Psoas muscle (tissue), 8 donors: ENCODE results near the gene GIGYF2. TPM values are rescaled to one million over a fixed set of nuclear protein-coding genes. Genes with fewer than 3 reads are reported as not detected.
"Not testable (repeated sequence)": the region's sequence is repeated elsewhere in the genome, so short reads cannot be mapped to it uniquely, and the experiment has no call there.

Source experiments
- ATAC-seq, 4 donors: fragments of 200-7000 bp; cut with Tn5 transposase; one replicate each; pipeline ENCODE4 v1.9.1; 2020; ENCODE audit warnings: moderate library complexity in 3 of 4, mild to moderate bottlenecking in 2 of 4
- DNase-seq, 2 donors: peaks; one replicate each; pipeline ENCODE4 v3.0.0-alpha.2; 2020
- H3K27ac ChIP-seq: fragments of 200-600 bp; one replicate; pipeline ENCODE4 v1.8.0; 2022
- H3K27me3 ChIP-seq, 3 donors: fragments of 200-600 bp in 1 of 3; one replicate each; pipeline versions ENCODE4 v1.6.1 to v1.8.0; 2013 to 2022; ENCODE audit warnings: low read length in 2 of 3, mild to moderate bottlenecking in 2 of 3, moderate library complexity in 1 of 3; ENCODE audit not compliant: insufficient read depth in 3 of 3
- H3K36me3 ChIP-seq, 2 donors: fragments of 200-600 bp in 1 of 2; one replicate each; pipeline versions ENCODE4 v1.6.1 to v1.8.0; 2013 to 2022; ENCODE audit warnings: low read depth in 1 of 2, mild to moderate bottlenecking in 1 of 2, moderate library complexity in 1 of 2; ENCODE audit not compliant: insufficient read depth in 1 of 2
- H3K4me1 ChIP-seq: fragments of 200-600 bp; one replicate; pipeline ENCODE4 v1.8.0; 2022
- H3K4me3 ChIP-seq: fragments of 200-600 bp; one replicate; pipeline ENCODE4 v1.8.0; 2022; ENCODE audit warnings: mild to moderate bottlenecking
- H3K9me3 ChIP-seq: fragments of 200-600 bp; one replicate; pipeline ENCODE4 v1.8.0; 2022
- WGBS, 3 donors: extraction: QIAGEN DNeasy Blood & Tissue Kit; methylation state at CpG; one replicate each; pipeline versions ENCODE4 v1.1.6 to v1.1.7; 2013; 5-methylcytosine and 5-hydroxymethylcytosine counted together
- intact Hi-C, 2 donors: fragments of 100-400 bp; cut with DNase I; formaldehyde crosslinking; loops; one replicate each; pipeline versions ENCODE4 v1.11.0 to v1.14.2; 2022
- polyA plus RNA-seq, 3 donors: library from polyadenylated mRNA; stranded (reverse); fragments of 200-250 nt; gene quantifications; one replicate each; pipeline ENCODE4 v1.2.3, GENCODE V29; 2013
- total RNA-seq, 4 donors: library from RNA; stranded (reverse); fragmentation: NEBNext Ultra II Directional in 2 of 4; extraction: Animal tissue kit (Norgen Biotek cat#: 25700) in 2 of 4; gene quantifications; one replicate each; pipeline versions ENCODE4 v1.2.1 to v1.2.4, GENCODE V29; 2021 to 2023
- TF ChIP-seq, protein P1 (sequence below): fragments of 200-600 bp; IDR thresholded peaks from one replicate; pipeline ENCODE4 v1.8.0; 2022; ENCODE audit warnings: antibody characterized with exemption
- donor health status: healthy with polysubstance abuse.
- donor health status: DM: no; HTN: no; CAD: no; lungs with moderate emphysema.
- donor health status: Bipolar disorder and iron deficiency.
- donor health status: healthy.
- donor health status: DM: yes; HTN: yes; CAD: no.
- donor health status: DM: no; HTN: no; CAD: no.
- donor health status: DM: no; HTN: no; CAD: no.
- donor health status: DM: yes; HTN: yes; CAD: no.

The GIGYF2 gene
- total and polyA plus RNA-seq, 7 donors = 13.8 to 72.6 (median 64.3) TPM

DNA sequence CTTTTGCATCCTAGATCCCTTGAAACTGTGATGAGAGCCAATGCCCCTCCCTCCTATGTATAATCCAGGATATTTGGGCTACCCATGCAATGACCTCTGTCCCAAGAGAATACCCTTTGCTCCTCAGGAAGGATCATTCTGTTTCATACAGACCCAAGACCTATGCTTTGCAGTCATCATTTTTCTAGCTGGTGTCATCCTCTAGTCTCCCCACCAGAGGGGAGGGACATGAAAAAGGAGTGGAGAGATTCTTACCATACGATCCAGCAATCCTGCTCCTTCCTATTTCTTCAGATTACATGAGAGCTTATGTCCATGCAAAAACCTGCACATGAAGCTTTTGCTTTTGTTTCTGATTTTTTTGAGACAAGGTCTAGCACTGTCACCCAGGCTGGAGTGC, 13.8 kb upstream of the GIGYF2 start:
- no peak for ATAC-seq
- Histone ChIP-seq H3K4me3 (no peak overlapping the region), H3K4me1 (no peaks in the 10 kb centered on the region), H3K36me3 (no peaks in the 10 kb centered on the region), H3K27me3 (no peaks in the 10 kb centered on the region), H3K9me3 (no peaks in the 10 kb centered on the region), H3K27ac (no peak overlapping the region)
- intact Hi-C loops = no loop called here
- DNase-seq = no peak
- WGBS, 3 donors = 31 to 48% (median 39%) methylated on average over 1 of the region's 1 CpG
- TF ChIP-seq, protein P1, sequence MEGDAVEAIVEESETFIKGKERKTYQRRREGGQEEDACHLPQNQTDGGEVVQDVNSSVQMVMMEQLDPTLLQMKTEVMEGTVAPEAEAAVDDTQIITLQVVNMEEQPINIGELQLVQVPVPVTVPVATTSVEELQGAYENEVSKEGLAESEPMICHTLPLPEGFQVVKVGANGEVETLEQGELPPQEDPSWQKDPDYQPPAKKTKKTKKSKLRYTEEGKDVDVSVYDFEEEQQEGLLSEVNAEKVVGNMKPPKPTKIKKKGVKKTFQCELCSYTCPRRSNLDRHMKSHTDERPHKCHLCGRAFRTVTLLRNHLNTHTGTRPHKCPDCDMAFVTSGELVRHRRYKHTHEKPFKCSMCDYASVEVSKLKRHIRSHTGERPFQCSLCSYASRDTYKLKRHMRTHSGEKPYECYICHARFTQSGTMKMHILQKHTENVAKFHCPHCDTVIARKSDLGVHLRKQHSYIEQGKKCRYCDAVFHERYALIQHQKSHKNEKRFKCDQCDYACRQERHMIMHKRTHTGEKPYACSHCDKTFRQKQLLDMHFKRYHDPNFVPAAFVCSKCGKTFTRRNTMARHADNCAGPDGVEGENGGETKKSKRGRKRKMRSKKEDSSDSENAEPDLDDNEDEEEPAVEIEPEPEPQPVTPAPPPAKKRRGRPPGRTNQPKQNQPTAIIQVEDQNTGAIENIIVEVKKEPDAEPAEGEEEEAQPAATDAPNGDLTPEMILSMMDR = no peak

DNA sequence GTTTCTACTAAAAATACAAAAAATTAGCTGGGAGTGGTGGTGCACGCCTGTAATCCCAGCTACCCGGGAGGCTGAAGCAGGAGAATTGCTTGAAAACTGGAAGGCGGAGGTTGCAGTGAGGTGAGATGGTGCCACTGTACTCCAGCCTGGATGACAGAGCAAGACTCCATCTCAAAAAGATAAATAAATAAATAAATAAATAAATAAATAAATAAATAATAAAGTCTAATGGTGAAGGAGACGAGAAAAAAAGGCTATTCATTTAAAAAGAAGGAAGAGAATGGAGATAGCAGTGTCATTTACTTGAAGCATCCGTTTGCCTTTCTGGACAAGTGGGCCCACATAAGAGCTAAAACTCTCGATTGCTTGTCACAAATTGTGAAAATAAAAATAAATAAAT, 11.7 kb upstream of the GIGYF2 start:
- WGBS, 3 donors = 94 to 97% (median 96%) methylated on average over 6 of the region's 6 CpGs

DNA sequence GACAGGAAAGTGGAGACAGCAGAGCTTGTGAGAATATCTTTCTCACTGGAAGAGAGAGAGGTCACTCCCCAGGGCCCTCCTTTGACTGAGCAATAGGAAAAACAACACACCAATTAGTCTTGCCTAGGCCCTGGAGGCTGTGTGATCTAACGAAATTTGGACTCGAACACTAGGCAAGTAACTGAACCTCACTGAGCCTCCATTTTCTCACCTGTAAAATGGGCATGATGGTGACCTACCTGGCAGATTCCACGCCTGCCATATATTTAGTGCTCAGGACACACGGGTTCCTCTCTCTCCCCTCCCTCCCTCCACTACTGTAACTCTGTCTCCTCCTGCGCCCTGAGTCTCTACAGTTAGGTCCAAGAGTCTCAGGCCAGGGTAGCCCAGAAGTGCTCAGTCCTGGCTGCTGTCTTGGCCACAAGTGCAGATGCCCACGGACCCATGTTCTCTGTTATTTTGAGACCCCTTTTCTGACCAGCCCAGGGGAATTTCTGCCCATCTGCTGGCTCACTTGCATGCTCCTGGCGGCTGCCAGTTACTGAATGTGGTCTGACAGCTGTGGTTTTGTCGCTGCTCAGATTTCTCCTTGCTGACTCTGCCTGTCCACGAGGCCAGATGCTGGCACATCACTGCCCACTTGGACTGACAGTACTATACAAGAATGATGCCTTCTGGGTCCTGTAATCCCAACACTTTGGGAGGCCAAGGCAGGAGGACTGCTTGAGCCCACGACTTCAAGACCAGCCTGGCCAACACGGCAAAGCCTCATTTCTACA, 9.6 kb upstream of the GIGYF2 start:
- DNase-seq (no peak), ATAC-seq (peak; percentile 72 to 91 (median 84))
- 45 to 59% (median 48%) methylated on average over 11 of the region's 11 CpGs for WGBS, 3 donors
- intact Hi-C loops = no loop called here
- Histone ChIP-seq H3K4me3 (no peak overlapping the region), H3K36me3 (no peaks in the 10 kb centered on the region), H3K4me1 (peaks cover 6% of the 10 kb centered on the region), H3K9me3 (no peaks in the 10 kb centered on the region), H3K27ac (no peak overlapping the region), H3K27me3 (no peaks in the 10 kb centered on the region)
- TF ChIP-seq, protein P1 = no peak

More for the DNA sequence above, 11.7 kb upstream of the GIGYF2 start:
- DNase-seq, intact Hi-C loops, H3K27ac ChIP-seq, H3K9me3 ChIP-seq, H3K27me3 ChIP-seq, H3K4me1 ChIP-seq, ATAC-seq, H3K4me3 ChIP-seq, H3K36me3 ChIP-seq: not testable (repeated sequence)

DNA sequence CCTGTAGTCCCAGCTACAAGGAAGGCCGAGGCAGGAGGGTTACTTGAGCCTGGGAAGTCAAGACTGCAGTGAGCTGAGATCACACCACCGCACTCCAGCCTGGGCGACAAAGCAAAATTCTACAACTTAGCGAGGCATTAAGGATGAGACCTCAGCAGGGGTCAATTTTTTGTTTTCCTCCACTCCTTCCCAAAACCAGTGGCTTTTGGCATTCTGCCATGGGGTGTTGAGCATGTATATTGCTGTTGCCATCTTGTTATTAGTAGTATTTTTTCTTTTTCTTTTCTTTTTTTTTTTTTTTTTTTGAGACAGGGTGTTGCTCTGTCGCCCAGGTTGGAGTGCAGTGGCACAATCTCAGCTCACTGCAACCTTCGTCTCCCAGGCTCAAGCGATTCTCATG, 8.9 kb upstream of the GIGYF2 start:
- WGBS, 3 donors = 85 to 89% (median 86%) methylated on average over 7 of the region's 7 CpGs

More for the DNA sequence above, 8.9 kb upstream of the GIGYF2 start:
- Histone ChIP-seq H3K36me3 (no peaks in the 10 kb centered on the region), H3K4me3 (no peak overlapping the region), H3K27me3 (no peaks in the 10 kb centered on the region), H3K9me3 (no peaks in the 10 kb centered on the region), H3K27ac (no peak overlapping the region), H3K4me1 (peaks cover 6% of the 10 kb centered on the region)
- peak in 3 of 4 donors; percentile 16 to 21 (median 18) for ATAC-seq
- TF ChIP-seq, protein P1 = no peak
- intact Hi-C loops = no loop called here
- DNase-seq = no peak
